Ramos (cell line): ENCODE measurements around the gene SLITRK1.

Experiments used
- in situ Hi-C: fragments of 300-500 bp; cut with MboI; formaldehyde crosslinking; loops from one replicate; pipeline ENCODE4 v1.14.3; 2022; ENCODE audit warnings: low sequenced_read_pairs; ENCODE audit not compliant: unreplicated experiment

SLITRK1 gene, protein sequence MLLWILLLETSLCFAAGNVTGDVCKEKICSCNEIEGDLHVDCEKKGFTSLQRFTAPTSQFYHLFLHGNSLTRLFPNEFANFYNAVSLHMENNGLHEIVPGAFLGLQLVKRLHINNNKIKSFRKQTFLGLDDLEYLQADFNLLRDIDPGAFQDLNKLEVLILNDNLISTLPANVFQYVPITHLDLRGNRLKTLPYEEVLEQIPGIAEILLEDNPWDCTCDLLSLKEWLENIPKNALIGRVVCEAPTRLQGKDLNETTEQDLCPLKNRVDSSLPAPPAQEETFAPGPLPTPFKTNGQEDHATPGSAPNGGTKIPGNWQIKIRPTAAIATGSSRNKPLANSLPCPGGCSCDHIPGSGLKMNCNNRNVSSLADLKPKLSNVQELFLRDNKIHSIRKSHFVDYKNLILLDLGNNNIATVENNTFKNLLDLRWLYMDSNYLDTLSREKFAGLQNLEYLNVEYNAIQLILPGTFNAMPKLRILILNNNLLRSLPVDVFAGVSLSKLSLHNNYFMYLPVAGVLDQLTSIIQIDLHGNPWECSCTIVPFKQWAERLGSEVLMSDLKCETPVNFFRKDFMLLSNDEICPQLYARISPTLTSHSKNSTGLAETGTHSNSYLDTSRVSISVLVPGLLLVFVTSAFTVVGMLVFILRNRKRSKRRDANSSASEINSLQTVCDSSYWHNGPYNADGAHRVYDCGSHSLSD

DNA sequence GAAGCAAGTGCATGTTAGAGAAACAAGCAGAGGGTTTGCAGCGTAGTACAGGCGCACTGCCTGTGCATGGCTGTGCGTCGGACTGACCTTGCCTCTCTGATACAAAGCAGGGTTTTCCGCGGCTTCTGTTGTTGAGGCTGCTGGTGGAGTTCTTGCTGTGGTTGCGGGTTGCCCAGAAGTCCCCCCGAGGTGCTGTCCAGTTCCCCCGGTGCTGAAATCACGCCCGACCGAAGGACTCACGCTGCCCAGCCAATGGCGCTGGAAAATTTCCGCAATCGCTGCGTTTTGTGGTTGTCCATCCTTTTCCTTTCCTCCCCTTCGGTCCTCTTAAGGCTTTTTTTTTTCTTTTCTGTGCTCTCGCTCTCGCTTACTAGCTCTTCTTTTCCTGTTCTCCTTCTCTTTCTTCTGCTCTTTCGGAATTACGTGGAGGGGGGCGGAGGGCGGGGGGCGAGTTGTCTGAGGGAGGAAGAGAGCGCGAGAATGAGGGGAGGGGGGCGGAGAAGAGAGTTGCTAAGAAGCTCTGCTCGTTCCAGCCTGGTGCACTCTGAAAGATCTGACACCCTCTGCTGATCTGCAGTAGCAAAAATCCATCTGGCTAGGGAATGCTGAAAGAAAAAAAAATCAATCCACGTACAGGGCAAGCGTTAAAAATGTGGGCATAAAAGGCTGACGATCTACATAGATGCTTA lies at the start of gene SLITRK1:
Gene SLITRK1 (minus strand): TSS at position 558 of the 689 bp plus-strand sequence. CDS start 967 bp downstream, outside the sequence.
- in situ Hi-C loops, result no loop called here

DNA sequence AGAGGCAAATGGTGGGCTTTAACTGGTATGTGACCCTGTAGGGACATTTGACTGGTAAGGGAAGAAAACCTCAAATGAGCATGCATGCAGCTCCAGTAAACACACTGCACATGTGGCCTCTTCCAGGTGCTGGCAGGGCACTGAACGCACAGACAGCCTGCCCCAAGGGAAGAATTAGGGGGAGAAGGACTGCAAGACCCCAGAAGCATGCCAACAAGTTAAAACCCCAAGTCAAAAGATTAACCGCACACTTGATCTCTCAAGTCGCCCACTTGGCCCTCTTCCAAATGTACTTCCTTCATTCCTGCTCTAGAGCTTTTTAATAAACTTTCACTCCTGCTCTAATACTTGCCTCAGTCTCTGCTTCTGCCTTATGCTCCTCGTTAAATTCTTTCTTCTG lies 46.9 kb upstream of the SLITRK1 start:
- in situ Hi-C loops, result no loop called here

DNA sequence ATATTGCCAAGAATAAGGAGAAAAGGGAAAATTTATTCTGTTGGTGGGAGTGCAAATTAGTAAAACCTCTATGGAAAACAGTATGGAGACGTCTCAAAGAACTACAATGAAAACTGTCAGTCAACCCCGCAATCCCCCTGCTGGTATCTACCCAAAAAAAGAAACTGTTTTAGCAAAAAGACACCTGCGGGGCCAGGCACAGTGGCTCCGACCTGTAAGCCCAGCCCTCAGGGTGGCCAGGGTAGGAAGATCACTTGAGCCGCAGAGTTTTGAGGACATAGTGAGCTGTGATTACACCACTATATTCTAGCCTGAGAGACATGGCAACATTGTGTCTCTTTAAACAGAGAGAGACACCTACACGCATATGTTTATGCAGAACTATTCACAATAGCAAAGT lies 37.5 kb upstream of the SLITRK1 start:
- in situ Hi-C loops, result no loop called here

DNA sequence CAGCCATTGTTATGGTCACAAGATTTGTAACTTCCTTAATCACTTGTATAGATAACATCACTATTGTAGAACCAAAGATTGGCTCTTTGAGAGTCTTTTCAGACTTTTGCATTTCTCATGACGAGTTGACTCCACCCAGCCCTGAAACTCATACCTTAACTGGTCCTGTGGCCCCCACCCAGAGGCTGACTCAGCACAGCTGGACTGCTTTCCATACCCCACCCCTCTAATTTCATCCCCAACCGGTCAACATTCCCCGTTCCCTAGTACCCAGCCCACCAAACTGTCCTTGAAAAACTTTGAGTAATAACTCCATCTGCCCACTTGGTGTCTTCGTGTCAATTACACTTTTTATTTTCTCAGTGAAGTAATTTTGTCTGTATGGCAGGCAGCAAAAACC lies 32.1 kb upstream of the SLITRK1 start:
- in situ Hi-C loops, result no loop called here

DNA sequence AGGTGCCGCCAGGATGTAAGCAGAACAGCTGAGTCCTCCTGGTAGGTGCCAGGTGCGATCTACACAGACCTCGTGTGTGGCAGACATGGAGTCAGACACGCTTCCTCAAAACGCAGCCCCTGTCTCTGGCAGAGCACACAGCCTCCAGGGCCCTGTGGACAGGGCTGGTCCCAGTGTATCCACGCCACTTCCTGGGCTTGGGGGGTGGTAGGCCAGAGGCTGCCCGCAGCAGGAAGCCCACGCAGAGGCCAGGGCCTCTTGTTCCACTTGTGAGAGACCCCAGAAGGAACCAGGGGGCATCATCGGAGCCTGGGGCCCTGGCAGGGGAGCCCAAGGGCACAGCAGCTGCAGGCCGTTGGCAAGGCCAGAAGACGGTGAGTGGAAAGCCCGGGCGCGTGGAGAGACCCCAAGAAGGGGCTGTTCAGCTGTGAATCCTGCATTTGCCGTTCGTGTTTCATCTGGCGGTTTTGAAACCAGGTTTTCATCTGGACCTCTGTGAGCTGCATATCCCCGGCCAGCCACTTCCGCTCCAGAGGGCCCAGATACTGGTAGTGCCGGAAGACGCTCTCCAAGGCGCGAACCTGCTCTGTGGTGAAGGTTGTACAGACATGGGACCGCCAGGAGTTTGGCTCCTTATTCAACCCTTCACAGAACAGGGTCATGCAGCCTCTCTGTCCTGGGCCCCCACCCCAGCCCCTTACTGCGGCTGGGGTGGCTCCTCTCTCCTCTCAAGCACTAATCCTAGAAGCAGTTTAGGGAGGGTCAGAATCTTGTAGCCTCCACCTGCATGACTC lies 25.1 kb upstream of the SLITRK1 start:
- in situ Hi-C loops, result no loop called here

DNA sequence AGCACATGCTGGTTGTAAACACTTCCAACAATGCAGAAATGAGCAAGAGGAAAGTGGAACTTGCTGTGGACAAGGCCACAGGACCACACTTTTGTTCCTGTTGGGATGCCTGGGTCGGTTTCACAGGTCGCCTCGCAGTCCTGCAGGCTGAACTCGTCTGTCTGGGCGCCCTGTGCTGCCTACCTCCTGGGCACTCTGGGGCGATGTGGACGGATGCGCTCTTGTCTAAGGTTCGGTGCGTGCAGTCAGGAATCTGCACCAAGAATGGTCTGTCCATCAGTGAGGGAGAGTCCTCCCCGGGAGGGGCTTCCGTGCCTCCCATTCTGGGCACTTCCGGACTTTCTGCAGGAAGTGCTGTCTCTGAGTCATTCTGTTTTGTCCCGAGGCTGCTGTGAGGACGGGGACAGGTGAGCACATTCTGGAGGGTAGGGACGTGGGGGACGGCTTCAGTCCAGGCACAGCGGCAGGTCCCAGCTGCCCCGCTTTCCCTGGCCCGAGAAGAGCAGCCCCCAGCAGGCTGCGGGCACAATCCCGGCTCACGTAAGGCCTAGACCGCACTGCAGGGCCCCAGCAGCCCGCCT lies 24.1 kb upstream of the SLITRK1 start:
- in situ Hi-C loops, result no loop called here

DNA sequence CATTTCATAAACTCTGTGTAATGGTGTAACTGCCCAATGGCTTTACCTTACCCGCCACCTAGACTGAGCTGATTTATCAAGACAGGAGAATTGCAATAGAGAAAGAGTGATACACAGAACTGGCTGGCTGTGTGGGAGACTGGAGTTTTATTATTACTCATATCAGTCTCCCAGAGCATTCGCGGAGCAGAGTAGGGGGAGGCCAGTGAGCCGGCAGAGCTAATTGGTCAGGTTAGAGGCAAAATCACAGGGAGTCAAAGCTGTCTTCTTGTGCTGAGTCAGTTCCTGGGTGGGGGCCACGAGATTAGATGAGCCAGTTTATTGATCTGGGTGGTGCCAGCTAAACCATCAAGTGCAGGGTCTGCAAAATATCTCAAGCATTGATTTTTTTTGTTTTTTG lies 23.4 kb upstream of the SLITRK1 start:
- in situ Hi-C loops, result no loop called here

DNA sequence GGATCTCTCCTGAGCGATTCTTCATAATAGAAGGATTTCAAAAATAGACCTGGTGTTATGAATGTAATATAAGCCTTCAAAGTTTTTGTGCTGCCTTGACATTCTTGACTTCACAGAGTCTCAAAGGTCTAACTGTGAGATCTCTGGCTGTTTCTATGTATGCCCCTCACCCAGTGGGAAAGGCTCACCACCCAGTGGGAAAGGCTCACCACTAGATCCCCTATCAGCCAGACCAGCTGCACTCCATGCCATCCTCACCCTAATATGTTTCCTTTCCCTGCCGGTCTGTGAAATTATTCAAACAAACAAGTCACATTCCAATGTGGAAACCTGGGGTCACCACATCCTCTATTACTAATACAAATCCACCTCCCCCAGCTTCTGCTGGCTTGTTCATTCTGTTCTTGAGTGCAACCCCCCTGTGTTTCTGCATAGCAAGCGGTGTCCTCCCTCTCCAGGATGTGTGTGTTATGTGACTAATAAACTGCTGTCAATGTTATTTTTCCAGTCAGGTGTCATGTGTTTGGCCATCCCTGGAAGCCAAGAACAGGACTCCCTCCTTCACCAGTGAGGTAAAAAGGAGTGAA lies 13.8 kb upstream of the SLITRK1 start:
- in situ Hi-C loops, result no loop called here

DNA sequence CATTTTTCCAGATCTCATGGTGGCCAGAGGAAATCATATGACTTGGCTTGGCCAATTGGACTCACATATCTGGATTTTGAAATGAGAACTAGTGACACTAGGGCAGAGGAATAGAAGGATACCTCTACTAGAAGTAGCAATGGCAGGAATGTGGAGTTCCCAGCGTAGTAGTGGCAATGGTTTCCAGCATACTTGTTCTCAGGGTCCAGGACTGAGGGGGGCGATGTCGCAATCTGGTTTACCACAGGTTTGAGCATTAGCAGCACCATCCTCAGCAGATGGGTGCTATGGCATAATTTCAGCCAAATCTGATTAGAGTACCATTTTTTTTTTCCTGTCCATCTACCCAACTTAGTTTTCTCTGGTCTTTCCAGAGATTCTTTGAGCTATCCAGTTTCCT lies 8.1 kb upstream of the SLITRK1 start:
- in situ Hi-C loops, result no loop called here

DNA sequence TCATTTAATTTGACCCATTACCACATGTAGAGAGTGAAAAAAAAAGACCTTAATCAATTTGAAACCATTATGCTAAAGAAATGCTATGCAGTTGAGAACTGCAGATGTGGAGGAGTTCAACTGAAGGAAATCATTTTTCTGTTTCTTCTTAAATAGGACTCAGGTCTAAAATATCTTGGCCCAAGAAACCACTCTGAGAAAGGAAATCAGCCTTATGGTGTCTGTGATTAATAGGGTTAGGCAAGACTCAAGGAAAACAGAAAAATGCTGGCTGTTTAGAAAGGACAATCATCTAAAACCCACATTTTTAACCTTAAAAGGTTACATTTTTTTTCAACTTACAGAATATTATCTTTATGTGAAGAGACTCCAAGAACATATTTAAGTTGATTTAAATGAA lies 1.9 kb upstream of the SLITRK1 start:
- in situ Hi-C loops, result no loop called here

DNA sequence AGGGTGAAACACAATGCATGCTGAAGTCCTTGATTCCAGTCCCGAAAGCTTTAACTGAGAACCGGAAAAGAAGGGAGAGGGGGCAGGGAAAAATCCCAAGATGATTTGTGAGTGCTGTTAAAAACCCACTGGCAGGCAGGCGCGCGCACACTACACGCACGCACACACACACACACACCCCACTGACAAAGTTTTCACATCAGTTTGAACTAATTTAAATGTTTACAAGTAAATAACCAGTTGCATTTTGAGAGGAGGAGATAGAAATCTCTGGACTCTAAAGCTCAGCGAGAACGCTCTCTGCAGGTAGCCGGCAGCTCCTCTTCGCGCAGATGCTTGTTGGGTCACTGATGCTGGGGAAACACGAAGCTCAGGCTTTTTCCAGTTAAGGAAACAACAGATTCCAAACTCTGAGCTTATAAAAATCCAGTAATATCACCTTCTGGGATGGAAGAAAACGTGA lies 818 bp upstream of the SLITRK1 start:
- in situ Hi-C loops, result no loop called here

DNA sequence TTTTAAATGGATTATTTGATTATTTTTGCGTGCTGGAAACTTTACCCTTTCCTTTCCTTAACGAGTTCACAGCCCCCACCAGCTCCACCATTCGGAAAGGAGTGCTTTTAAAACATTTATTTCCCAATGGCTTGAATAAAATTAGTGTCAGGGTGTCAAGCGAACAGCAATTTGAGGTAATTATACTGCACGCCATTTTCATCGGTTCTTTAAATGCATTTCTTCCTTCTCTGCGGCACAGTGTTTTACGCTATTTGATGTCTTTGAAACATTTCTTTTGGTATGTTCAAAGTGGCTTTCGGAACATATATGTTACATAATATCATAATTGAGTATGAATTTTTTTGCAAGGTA lies 309 bp upstream of the SLITRK1 start:
- in situ Hi-C loops, result no loop called here

DNA sequence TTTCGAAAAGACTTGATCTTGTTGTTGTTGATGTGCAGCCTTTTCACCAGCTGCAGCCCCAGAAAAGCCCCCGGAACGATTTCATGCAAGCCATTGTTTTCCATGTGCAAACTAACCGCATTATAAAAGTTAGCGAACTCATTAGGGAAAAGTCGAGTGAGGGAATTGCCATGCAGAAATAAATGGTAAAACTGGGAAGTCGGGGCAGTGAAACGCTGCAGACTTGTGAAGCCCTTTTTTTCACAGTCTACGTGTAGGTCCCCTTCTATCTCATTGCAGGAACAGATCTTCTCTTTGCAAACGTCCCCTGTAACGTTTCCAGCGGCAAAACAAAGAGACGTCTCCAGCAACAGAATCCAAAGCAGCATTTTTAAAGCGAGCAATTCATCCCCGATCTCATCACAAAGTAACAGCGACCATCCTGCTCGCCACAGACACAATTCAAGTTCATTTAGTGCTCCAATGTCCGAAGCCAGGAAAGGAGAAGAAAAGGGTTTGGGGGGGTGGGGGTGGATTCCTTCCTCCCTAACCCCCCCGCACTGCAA lies 1.1 kb downstream of the SLITRK1 start:
- in situ Hi-C loops, result no loop called here

DNA sequence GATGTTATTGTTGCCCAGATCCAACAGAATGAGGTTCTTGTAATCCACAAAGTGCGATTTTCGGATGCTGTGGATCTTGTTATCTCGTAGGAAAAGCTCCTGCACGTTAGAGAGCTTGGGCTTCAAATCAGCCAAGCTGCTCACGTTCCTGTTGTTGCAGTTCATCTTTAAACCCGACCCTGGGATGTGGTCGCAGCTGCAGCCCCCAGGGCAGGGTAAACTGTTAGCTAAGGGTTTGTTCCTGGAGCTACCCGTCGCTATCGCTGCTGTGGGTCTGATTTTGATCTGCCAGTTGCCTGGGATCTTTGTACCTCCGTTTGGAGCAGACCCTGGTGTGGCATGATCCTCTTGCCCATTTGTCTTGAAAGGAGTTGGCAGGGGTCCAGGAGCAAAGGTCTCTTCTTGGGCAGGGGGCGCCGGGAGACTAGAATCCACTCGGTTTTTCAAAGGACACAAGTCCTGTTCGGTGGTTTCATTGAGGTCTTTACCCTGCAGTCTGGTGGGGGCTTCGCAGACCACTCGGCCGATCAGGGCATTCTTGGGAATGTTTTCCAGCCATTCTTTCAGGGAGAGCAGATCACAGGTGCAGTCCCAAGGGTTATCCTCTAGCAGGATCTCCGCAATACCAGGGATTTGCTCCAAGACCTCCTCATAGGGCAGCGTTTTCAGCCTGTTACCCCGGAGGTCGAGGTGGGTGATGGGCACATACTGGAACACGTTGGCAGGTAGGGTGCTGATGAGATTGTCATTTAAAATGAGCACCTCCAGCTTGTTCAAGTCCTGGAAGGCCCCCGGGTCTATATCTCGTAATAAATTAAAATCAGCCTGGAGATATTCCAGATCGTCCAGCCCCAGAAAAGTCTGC lies 1.8 kb downstream of the SLITRK1 start:
- in situ Hi-C loops, result no loop called here

DNA sequence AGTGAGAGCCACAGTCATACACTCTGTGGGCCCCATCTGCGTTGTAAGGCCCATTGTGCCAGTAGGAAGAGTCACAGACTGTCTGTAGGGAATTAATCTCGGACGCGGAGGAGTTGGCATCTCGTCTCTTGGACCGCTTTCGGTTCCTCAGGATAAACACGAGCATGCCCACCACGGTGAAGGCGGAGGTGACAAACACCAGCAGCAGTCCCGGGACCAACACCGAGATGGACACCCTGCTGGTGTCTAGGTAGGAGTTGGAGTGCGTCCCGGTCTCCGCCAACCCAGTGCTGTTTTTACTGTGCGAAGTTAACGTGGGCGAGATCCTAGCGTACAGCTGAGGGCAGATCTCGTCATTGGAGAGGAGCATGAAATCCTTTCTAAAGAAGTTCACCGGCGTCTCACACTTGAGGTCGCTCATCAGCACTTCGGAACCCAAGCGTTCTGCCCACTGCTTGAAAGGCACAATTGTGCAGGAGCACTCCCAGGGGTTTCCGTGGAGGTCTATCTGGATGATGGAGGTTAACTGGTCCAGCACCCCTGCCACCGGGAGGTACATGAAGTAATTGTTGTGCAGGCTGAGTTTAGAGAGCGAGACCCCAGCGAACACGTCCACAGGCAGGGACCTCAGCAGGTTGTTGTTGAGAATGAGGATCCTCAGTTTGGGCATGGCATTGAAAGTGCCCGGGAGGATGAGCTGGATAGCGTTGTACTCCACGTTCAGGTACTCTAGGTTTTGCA lies 2.7 kb downstream of the SLITRK1 start:
- in situ Hi-C loops, result no loop called here

DNA sequence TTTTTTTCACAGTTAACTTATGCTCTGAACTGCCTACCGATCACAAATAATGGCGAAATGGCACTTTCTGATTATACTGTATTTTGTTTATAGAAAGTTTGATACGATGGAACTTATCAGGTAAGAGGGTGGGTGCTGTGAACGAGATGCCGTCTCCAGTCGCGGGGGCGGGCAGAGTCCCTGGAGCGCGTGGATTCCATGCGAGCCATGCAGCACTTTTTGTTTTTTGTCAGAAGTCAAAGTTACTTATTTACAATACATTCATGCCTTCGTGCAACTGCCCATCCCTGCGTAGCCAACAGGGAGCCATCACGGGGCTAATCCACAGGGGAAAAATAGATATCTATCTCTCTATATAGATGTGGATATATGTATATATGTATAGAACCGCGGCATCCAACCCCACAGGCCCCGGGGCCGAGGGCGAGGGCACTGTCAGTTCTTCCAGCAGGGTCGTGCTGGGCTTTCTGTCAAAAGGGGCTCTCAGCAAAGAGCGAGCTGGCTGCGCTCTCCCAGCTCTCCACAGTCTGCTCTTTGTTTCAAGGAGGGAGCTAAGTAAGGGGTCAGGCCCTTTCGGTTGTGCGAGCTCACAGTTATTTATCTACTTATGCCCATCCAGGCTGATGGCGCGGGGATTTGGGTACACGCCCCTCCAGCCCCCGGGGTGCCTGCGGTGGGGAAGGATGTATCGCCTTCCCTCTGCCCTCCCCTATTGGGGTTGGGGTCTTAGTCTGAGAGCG lies 3.4 kb downstream of the SLITRK1 start:
- in situ Hi-C loops, result no loop called here

DNA sequence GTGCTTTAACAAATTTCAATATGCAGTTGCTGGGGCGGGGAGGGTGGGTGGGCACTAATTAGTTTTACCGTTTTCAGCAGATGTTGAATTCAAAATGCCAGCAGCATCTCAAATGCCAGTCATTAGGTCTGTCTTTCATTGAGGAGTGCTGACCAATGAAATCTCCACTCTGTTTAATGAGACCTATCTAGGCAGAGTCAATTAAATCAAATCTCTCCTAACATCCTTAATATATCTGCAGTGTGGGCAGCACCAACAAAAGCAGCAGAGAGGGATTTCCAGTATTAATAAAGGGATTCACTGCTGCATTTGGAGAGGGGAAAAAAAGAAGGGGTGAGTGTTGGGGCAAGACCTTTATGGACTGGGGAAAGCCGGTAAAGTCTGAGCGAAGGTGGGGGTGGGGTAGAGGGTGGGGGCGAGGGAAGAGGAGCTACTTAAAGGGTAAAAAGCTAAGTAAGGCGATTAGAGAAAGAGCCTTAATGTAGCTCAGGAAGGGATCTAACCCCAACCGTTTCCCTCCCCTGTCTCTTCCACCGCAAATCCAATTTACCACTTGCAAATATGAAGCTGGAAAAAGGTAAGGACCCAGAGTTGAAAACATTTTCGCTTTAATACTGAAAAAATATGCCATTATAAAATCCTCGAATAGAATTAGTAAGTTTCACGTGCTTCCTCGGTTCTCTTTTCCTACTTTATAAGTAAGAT lies 4.5 kb downstream of the SLITRK1 start:
- in situ Hi-C loops, result no loop called here
